Loucy (cell line): ENCODE results near the gene ACADL.

ENCODE experiments used
- CTCF ChIP-seq: fragments of 200-600 bp; sonication (generic); conservative IDR thresholded peaks from 2 replicates; pipeline ENCODE4 v1.5.1; 2014; ENCODE audit warnings: mild to moderate bottlenecking, antibody characterized with exemption, low read length
- EZH2phosphoT487 ChIP-seq: fragments of 200-600 bp; IDR thresholded peaks from 2 replicates; pipeline ENCODE4 v1.6.1; 2018; ENCODE audit warnings: antibody characterized with exemption, mild to moderate bottlenecking, moderate library complexity, borderline replicate concordance

GRCh38 chr2:210215120-210215519 lies 10.1 kb downstream of the ACADL start:
- TF ChIP-seq CTCF (no peak), EZH2phosphoT487 (no peak)
